ENCODE results near the gene GIPC1.

The GIPC1 gene

DNA sequence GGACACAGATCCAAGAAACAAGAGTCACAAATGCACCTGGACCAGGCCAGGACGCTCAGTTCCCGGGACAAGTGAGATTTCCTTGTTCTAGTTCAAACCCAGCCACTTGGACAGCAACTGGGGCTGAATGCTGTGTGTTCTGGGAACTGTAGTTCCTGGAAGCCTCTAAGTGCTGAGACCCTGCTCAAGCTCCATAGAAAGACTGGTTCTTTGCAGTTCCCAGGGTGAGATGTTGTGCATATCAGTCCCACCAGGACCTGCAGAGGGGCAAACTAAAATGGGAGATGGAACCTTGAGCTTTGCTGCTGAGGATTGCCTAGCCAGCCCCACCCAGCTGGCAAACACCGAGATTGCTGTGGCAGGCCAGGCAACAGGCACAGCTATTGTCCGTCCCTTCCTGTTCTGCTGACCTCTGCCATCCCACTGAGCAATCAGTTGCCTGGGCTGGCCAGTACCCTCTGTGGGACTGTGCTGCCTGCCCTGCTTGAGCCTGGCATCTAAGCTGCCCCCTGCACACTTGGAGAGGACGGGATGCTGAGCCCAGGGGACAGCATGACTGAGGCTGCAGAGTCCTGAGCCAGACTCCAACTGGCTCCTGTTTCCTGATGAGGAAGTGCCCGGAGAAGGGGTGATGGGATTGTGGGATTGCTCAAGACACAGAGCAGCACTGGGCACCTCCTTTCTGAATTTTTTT, 1.4 kb upstream of the GIPC1 start:
- Histone ChIP-seq H3K27ac (ENCODE audit: low read depth, low read length) (no peak overlapping the region), H3K4me3 (ENCODE audit: low read length) (no peak overlapping the region), H3K4me1 (ENCODE audit: control insufficient read depth, insufficient read depth, low read length) (peaks cover 5% of the 10 kb centered on the region), H3K36me3 (ENCODE audit: control insufficient read depth, insufficient read depth, low read length) (no peaks in the 10 kb centered on the region), H3K9ac (ENCODE audit: low read length) (no peak overlapping the region), H3K27me3 (ENCODE audit: control insufficient read depth, insufficient read depth, low read length) (no peaks in the 10 kb centered on the region)

DNA sequence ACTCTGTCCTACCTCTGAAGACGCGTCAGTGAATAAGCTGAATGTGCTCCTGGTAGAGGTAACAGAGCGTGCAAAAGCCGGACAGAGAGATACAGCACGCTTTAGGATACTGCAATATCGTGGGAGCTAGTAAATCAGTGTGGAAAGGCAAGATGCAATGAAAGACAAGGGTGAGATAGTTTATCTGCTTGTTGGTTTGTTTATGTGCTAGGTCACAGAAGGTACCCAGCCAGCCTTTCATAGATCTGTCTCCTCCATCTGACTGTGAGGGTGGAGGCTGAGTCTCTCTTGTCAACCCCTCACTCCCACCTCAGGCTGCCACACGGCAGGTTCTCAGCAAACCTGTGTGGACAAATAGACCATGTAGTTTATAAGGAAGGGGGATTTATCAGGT, 904 bp upstream of the GIPC1 start:
- Histone ChIP-seq H3K27ac (ENCODE audit: low read depth, low read length) (peak overlapping the region; percentile 42), H3K27me3 (ENCODE audit: control insufficient read depth, insufficient read depth, low read length) (no peaks in the 10 kb centered on the region), H3K4me3 (ENCODE audit: low read length) (peak overlapping the region; percentile 61), H3K4me1 (ENCODE audit: control insufficient read depth, insufficient read depth, low read length) (peaks cover 5% of the 10 kb centered on the region), H3K9ac (ENCODE audit: low read length) (no peak overlapping the region), H3K36me3 (ENCODE audit: control insufficient read depth, insufficient read depth, low read length) (no peaks in the 10 kb centered on the region)

- peak overlapping the region; percentile 70 for H3K4me3 ChIP-seq (ENCODE audit: low read length)
- peak overlapping the region; percentile 42 for H3K9ac ChIP-seq (ENCODE audit: low read length)
- H3K36me3 ChIP-seq (ENCODE audit: control insufficient read depth, insufficient read depth, low read length): no peaks in the 10 kb centered on the region
- H3K27ac ChIP-seq (ENCODE audit: low read depth, low read length): peak overlapping the region; percentile 58
- peaks cover 5% of the 10 kb centered on the region for H3K4me1 ChIP-seq (ENCODE audit: control insufficient read depth, insufficient read depth, low read length)
- no peaks in the 10 kb centered on the region for H3K27me3 ChIP-seq (ENCODE audit: control insufficient read depth, insufficient read depth, low read length)
These were observed 277 bp downstream of the GIPC1 start for GRCh38 chr19:14495672-14496028.

GRCh38 chr19:14494910-14495671, 836 bp downstream of the GIPC1 start:
- H3K27ac ChIP-seq (ENCODE audit: low read depth, low read length): peak overlapping the region; percentile 58
- peaks cover 5% of the 10 kb centered on the region for H3K4me1 ChIP-seq (ENCODE audit: control insufficient read depth, insufficient read depth, low read length)

GRCh38 chr19:14494411-14494810, 1.5 kb downstream of the GIPC1 start:
- H3K4me1 ChIP-seq (ENCODE audit: control insufficient read depth, insufficient read depth, low read length): peaks cover 5% of the 10 kb centered on the region
- H3K9ac ChIP-seq (ENCODE audit: low read length): no peak overlapping the region
- H3K27me3 ChIP-seq (ENCODE audit: control insufficient read depth, insufficient read depth, low read length): no peaks in the 10 kb centered on the region
- H3K27ac ChIP-seq (ENCODE audit: low read depth, low read length): no peak overlapping the region
- H3K36me3 ChIP-seq (ENCODE audit: control insufficient read depth, insufficient read depth, low read length): no peaks in the 10 kb centered on the region
- H3K4me3 ChIP-seq (ENCODE audit: low read length): peak overlapping the region; percentile 70

More at GRCh38 chr19:14494910-14495671, 836 bp downstream of the GIPC1 start:
- Histone ChIP-seq H3K27me3 (ENCODE audit: control insufficient read depth, insufficient read depth, low read length) (no peaks in the 10 kb centered on the region), H3K9ac (ENCODE audit: low read length) (peak overlapping the region; percentile 42), H3K36me3 (ENCODE audit: control insufficient read depth, insufficient read depth, low read length) (no peaks in the 10 kb centered on the region), H3K4me3 (ENCODE audit: low read length) (peak overlapping the region; percentile 70)

DNA sequence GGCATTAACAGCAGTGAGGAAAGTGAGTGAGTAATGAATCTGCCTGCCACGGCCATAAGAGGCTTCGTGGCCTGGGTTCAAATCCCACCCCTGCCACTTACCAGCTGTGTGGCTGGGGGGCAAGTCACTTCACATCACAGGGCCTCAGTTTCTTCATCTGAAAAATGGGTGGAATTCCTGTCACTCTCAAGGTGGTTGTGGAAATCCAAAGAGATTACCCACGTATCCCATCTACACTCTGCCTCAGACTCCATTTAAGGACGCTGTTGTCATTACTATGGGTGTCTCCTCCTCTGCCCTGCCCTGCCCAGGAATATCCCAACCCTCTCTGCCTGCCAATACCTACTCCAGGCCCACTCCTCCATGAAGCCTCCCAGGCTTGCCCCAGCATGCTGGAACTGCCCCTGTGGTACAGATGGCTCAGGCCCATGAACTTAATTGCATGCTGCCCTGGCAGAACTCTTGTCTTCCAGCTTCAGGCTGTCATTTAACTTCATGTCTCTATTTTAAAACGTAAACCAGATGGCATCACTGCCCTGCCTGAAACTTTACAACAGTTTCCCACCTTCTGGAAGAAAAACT, 3.1 kb downstream of the GIPC1 start:
- Histone ChIP-seq H3K9ac (ENCODE audit: low read length) (no peak overlapping the region), H3K36me3 (ENCODE audit: control insufficient read depth, insufficient read depth, low read length) (peaks cover 3% of the 10 kb centered on the region), H3K27me3 (ENCODE audit: control insufficient read depth, insufficient read depth, low read length) (no peaks in the 10 kb centered on the region), H3K4me1 (ENCODE audit: control insufficient read depth, insufficient read depth, low read length) (peaks cover 5% of the 10 kb centered on the region), H3K4me3 (ENCODE audit: low read length) (no peak overlapping the region), H3K27ac (ENCODE audit: low read depth, low read length) (no peak overlapping the region)

DNA sequence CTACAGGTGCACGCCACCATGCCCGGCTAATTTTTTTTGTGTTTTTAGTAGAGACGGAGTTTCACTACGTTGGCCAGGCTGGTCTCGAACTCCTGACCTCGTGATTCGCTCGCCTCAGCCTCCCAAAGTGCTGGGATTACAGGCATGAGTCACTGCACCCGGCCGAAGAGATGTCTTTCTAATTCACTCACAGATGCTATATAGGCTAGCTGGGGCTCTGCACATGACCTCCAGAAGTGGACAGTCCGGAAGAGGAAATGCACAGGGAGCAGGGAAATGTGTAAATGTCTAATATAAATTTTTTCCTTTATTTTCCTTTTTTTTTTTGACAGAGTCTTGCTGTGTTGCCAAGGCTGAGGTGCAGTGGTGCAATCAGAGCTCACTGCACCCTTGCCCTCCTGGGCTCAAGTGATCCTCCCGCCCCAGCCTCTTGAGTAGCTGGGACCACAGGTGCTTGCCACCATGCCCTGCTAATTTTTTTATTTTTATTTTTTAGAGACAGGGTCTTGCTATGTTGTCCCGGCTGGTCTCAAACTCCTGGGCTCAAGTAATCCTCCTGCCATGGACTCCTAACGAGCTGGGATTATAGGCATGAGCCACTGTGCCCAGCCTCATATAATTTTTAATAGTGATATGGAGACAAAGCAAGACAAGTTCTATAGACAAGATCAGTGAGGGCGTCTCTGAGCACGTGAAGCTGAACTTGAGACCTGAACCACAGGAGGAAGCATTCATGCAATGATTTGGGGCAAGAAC, 8.4 kb downstream of the GIPC1 start:
- Histone ChIP-seq H3K27ac (ENCODE audit: low read depth, low read length) (no peak overlapping the region), H3K4me3 (ENCODE audit: low read length) (no peak overlapping the region)

GRCh38 chr19:14482172-14482941, 13.6 kb downstream of the GIPC1 start:
- no peaks in the 10 kb centered on the region for H3K27me3 ChIP-seq (ENCODE audit: control insufficient read depth, insufficient read depth, low read length)
- no peaks in the 10 kb centered on the region for H3K4me1 ChIP-seq (ENCODE audit: control insufficient read depth, insufficient read depth, low read length)
- H3K4me3 ChIP-seq (ENCODE audit: low read length): no peak overlapping the region
- H3K27ac ChIP-seq (ENCODE audit: low read depth, low read length): no peak overlapping the region
- H3K36me3 ChIP-seq (ENCODE audit: control insufficient read depth, insufficient read depth, low read length): peaks cover 12% of the 10 kb centered on the region
- no peak overlapping the region for H3K9ac ChIP-seq (ENCODE audit: low read length)

More for the DNA sequence above, 8.4 kb downstream of the GIPC1 start:
- H3K9ac ChIP-seq (ENCODE audit: low read length): no peak overlapping the region
- no peaks in the 10 kb centered on the region for H3K4me1 ChIP-seq (ENCODE audit: control insufficient read depth, insufficient read depth, low read length)
- peaks cover 4% of the 10 kb centered on the region for H3K36me3 ChIP-seq (ENCODE audit: control insufficient read depth, insufficient read depth, low read length)
- no peaks in the 10 kb centered on the region for H3K27me3 ChIP-seq (ENCODE audit: control insufficient read depth, insufficient read depth, low read length)

DNA sequence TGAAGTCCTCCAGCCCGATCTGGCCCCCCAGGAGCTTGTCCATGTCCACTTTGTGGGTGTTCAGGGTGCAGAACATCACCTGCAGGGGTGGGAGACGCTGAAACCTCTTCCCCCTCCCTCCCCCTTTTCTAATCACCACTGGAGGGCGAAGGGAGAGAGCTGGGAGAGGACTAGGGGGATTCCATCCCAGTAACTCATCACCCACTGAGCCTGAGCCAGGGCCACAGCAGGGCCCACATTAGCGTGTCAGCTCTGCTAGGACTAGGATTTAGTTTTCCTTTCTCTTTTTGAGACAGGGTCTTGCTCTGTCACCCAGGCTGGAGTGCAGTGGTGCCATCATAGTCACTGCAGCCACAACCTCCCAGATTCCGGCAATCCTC, 15.2 kb downstream of the GIPC1 start:
- Histone ChIP-seq H3K36me3 (ENCODE audit: control insufficient read depth, insufficient read depth, low read length) (peaks cover 12% of the 10 kb centered on the region), H3K4me3 (ENCODE audit: low read length) (no peak overlapping the region), H3K27ac (ENCODE audit: low read depth, low read length) (no peak overlapping the region)

DNA sequence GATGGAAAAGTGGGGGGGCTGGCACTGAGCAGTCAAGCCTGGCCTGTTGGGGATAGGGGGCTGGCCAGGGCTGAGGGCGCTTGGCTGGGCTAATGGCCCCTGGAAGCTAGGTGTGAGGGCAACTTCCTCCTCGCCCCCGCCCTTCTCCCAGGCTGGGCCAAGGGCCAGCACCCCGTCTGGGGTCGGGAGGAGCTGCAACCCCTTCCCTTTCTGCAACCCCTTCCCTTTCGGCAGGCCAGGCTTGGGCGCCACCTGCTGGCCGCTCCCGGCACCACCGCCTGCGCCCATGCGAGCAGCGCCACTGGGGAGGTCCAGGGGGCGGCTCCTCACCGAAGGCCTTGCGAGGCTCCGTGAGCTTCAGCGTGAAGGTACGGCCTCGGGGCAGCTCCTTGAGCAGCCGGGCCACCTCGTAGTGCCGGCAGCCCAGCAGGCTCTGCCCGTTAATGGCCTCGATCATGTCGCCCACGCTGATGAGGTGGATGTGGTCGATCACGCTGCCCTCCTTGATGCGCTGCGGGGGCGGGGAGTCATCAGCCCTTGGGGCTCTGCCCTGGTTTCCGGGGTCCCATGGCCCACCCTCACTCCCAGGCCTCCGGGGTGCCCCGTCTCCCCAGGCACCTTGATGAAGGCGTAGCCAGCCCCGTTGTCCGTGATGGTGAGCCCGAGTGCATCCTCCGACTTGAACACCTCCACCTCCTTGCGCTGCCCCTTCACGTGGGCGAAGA, 15.8 kb downstream of the GIPC1 start:
- Histone ChIP-seq H3K9ac (ENCODE audit: low read length) (no peak overlapping the region), H3K4me3 (ENCODE audit: low read length) (no peak overlapping the region), H3K27me3 (ENCODE audit: control insufficient read depth, insufficient read depth, low read length) (no peaks in the 10 kb centered on the region), H3K4me1 (ENCODE audit: control insufficient read depth, insufficient read depth, low read length) (no peaks in the 10 kb centered on the region), H3K27ac (ENCODE audit: low read depth, low read length) (no peak overlapping the region), H3K36me3 (ENCODE audit: control insufficient read depth, insufficient read depth, low read length) (peaks cover 12% of the 10 kb centered on the region)

More for the DNA sequence above, 15.2 kb downstream of the GIPC1 start:
- H3K4me1 ChIP-seq (ENCODE audit: control insufficient read depth, insufficient read depth, low read length): no peaks in the 10 kb centered on the region
- no peak overlapping the region for H3K9ac ChIP-seq (ENCODE audit: low read length)
- H3K27me3 ChIP-seq (ENCODE audit: control insufficient read depth, insufficient read depth, low read length): no peaks in the 10 kb centered on the region

DNA sequence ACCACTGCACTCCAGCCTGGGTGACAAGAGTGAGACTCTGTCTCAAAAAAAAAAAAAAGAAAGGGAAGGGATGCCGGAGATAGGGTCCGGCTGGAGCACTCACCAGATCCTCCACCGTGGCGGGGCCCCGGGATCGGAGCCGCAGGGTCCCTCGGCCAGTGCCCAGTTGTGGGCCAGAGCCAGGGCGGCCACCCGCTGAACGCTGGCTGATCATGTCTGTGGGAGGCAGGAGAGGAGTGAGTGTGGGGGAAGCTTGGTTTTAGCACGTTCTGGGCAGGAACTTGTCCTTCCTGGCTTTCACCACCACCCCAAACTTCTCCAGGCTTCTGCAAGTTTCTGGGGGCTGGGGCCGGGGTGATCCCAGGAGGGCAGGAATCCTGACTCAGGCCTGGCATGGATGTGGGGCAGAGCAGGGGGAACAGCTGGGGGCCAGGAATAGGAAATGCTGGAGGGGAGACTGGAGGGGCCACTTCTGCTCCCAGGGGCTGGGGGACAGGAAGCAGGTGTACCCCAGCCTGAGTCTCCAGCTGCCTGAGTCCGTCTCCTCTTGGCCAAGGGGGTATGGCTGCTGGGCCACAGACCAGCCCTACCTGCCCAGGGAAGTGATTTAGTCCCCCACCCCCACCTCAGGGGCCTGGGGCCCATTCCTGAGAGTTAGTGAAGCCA, 16.5 kb downstream of the GIPC1 start:
- Histone ChIP-seq H3K27me3 (ENCODE audit: control insufficient read depth, insufficient read depth, low read length) (peaks cover 6% of the 10 kb centered on the region), H3K27ac (ENCODE audit: low read depth, low read length) (no peak overlapping the region), H3K36me3 (ENCODE audit: control insufficient read depth, insufficient read depth, low read length) (peaks cover 12% of the 10 kb centered on the region), H3K4me1 (ENCODE audit: control insufficient read depth, insufficient read depth, low read length) (no peaks in the 10 kb centered on the region), H3K9ac (ENCODE audit: low read length) (no peak overlapping the region), H3K4me3 (ENCODE audit: low read length) (no peak overlapping the region)

All from rectal smooth muscle tissue (tissue), 1 donor.